Left renal cortex interstitium (tissue), 4 donors: ENCODE measurements around the gene CREG2. TPM values are rescaled to one million over a fixed set of nuclear protein-coding genes. Genes with fewer than 3 reads are reported as not detected.
A peak's percentile ranks its signal among the peaks of the same experiment; 100 is the strongest.

Source experiments
- DNase-seq, 4 donors: peaks; one replicate each; pipeline ENCODE4 v3.0.0-alpha.2; 2013; ENCODE audit warnings: low read depth in 4 of 4, low spot score in 2 of 4, missing footprints in 1 of 4
- polyA plus RNA-seq, 4 donors: library from polyadenylated mRNA; unstranded; fragments of 120-200 nt; gene quantifications; one replicate each; pipeline ENCODE4 v1.2.1, GENCODE V29; 2013; ENCODE audit not compliant: insufficient read length in 4 of 4

Gene CREG2
- polyA plus RNA-seq, 4 donors: 0.27 to 0.87 (median 0.42) TPM

- DNase-seq: no peak
Measured at GRCh38 chr2:101310834-101311695, 76.2 kb downstream of the CREG2 start.

- DNase-seq: no peak
Measured at GRCh38 chr2:101310090-101310833, 77.0 kb downstream of the CREG2 start.

DNA sequence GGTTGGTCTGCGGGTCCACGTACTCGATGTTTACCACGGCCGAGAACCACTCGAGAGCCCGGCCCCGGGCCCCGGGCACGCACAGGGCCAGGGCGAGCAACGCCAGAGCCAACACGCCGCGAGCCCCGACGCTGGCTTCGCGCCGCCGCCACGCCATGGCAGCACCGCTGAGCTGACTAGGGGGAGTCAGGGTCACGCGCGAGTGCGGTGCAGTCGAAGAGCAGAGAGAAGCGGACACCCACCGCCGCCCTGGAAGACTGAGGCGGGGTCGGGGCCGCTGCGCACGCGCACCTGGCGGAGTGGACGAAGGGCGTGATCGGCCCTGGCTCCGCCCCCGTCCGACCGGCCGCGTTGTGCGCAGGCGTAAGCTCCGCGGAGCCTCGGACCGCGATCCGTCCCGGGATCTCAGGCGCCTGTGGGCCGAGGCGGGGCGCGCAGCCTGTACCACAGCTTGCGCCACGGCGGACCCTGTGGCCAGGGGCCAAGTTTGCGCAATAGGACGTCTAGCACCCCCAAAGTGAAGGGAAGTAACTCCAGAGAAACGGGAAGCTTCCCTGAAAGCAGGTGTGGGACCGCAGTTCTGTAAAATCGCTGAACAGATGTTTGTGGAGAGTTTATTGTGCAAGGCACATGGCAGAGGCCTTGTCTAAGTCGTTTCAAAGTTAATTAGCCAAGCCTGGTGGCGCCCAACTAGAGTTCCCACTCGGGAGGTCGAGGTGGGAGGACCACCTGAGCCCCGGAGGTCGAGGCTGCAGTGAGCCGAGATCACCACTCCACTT is 78.7 kb downstream of the CREG2 start, which contains the start of gene RNF149:
Gene RNF149, minus strand, starts transcription at position 270 of the 779 bp plus-strand sequence. Its CDS starts 113 bp downstream, at position 157.
- peak; percentile 80 to 87 (median 84) for DNase-seq

DNA sequence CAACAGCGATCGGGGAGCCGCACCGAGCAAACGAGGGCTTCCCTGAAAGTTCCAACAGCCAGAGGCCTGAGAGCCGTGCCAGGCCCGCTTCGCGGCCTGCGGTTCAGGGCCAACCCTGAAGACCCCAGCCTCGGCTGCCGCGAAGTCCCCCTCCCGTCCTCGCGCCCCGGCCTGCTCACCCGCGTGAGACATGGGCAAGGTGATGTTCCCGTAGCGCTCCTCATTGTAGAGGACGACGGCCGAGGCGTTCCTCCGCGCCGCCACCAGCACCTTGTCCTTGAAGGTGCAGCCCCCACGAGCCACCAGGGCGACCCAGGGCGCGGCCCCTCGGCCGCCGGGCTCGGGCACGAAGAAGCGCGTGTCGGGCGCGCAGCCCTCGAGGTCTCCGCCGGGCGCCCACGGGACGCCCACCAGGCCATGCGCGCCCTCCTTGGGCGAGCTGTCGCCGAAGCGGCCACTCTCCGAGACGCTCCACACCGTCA is 79.3 kb downstream of the CREG2 start:
- DNase-seq: peak in 1 of 4 donors; percentile 31

DNA sequence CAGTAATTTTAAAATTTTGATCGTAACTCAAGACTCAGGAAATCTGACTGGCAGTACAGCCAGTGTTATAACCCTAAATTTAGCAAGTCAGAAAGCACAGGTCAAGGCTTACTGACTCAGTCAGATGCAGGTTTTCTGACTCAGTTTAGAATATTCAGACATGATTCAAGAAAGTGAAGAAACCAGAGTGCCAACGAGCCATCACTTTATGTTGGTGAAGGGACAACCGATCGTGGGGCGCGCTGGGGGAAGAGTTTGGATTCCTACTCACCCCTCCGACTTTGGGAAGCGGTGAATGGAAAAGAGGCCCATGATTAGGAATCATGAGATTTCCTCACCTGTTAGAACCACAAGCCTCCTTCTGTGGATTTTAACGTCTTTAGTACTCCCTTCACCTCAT is 79.8 kb downstream of the CREG2 start:
- DNase-seq: no peak

GRCh38 chr2:101306410-101306809 is 80.9 kb downstream of the CREG2 start:
- no peak for DNase-seq

DNA sequence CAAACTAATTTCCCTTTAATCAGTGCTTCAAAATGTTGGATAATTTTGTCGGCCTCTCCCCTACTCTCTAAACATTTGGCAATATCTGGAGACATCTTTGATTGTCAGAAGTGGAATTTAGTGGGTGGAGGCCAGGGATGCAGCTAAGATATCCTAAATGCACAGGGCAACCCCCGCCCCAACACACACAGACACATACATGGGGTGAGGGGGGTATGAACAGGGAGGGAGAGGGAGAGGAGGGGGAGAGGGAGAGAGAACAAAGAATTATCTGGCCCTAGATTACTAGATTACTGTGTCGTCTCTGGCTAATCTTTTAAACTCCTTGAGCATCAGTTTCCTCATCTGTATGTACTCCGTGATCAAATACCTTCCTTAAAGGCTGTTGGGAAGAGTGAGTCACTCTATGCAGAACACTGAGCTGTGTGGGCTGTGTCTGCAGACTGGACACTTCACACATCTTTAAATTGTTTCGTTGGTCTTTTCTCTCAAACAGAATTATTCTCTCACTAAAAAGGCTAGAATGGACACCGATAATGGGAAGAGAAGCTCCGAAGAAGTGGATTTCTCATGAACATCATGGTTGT is 81.7 kb downstream of the CREG2 start:
- no peak for DNase-seq

GRCh38 chr2:101305035-101305434 is 82.3 kb downstream of the CREG2 start:
- DNase-seq: no peak

DNA sequence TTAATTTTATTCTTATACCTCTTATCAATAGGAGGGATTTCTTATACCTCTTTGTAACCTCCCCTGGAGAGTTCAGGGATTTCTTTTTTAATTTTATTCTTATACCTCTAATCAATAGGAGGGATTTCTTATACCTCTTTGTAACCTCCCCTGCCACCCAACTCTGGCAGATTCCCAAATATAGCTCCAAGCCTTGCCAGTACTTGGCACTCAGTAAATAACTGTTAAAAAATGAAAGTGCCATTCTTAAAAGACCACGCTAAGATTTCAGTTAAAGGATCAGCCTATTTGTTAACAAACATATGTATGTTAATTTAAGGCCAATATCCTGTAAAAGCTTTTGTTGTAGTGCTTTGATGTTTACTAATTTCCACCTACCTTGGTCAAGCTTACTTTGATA is 83.6 kb downstream of the CREG2 start:
- DNase-seq: no peak

DNA sequence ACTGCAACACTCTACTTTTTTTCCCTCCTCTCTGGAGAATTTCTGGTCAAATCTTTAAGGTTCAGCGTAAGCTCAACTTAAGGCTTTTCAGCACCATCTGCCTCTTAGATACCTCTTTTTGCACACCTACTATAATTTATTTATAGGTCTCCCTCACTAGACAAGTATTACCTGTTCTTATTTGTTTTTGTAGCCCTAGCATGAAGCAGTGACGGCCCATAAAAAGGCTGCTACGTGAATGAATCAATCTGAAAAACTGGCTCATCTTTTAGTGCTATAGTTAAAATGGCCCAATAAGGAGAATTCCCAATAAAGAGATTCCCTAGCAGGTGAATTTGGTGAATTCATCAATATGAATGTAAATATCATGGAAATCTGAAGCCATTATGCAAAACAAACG is 85.3 kb downstream of the CREG2 start:
- no peak for DNase-seq

- DNase-seq: no peak
Measured at GRCh38 chr2:101300836-101301235, 86.5 kb downstream of the CREG2 start.

GRCh38 chr2:101300164-101300563 is 87.1 kb downstream of the CREG2 start:
- DNase-seq: no peak

DNA sequence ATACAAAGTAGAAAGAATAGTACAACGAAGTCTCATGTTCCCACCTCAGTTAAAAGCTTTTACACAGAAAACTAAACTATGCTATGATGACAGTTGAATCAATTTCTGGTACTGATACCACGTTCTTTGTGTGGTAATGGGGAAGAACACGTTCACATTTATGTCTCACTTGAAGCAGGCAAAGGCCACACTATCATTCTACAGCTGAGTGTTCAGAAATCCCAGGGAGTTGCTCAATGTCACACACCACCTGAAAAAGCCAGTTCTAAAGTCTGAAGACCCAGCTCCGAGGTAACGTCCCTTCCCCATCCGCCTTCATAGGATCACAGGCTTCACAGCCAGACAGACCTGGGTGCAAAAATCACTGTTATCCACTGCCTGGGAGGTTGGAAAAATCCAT is 87.7 kb downstream of the CREG2 start:
- DNase-seq: no peak

- no peak for DNase-seq
Measured at GRCh38 chr2:101297383-101297782, 89.9 kb downstream of the CREG2 start.

DNA sequence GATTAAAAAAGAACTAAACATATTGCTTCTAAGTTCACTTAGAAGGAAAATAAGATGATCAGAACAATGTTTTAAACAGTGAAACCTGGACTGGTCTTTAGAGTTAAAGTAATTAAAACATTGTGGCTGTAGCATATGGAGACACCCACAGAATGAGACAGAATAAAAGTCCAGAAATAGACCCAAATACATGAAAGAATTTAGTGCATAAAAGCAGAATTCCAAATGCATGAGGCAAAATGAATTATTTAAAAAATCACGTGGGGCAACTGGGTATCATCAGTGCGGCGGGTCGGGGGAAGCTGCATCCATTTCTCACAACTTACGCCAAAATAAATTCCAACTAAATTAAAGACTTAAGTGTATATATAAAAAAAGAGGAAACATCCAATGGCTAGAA is 90.9 kb downstream of the CREG2 start:
- no peak for DNase-seq

DNA sequence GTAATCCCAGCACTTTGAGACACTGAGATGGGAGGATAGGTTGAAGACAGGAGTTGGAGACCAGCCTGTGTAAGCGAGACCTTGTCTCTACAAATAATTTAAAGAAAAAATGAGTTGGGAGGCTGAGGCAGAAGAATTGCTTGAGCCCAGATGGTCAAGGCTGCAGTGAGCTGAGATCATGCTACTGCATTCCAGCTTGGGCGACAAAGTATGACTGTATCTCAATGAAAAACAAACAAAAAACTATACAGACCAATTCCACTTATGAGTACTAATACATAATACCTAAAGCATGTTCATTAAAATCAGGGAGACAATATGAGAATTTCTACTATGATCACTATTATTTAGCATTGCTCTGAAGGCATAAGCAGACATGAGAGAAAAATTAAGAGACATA is 91.4 kb downstream of the CREG2 start:
- no peak for DNase-seq
